Neuron (in vitro differentiated cells): ENCODE measurements around the gene LRRC27.

Source experiments
- H2AFZ ChIP-seq: one replicate; pipeline ENCODE4 v1.6.1; 2013; ENCODE audit warnings: low read depth, mild to moderate bottlenecking, inconsistent platforms, low read length, moderate library complexity
- H3K27me3 ChIP-seq: one replicate; pipeline ENCODE4 v1.6.1; 2013; ENCODE audit warnings: low read length; ENCODE audit not compliant: insufficient read depth
- H3K36me3 ChIP-seq: one replicate; pipeline ENCODE4 v1.6.1; 2013; ENCODE audit warnings: low read length; ENCODE audit not compliant: insufficient read depth
- H3K4me1 ChIP-seq: one replicate; pipeline ENCODE4 v1.6.1; 2013; ENCODE audit warnings: low read length; ENCODE audit not compliant: insufficient read depth
- H3K4me3 ChIP-seq: 2 replicates; pipeline ENCODE4 v1.5.1; 2013; ENCODE audit warnings: mild to moderate bottlenecking, low read length, moderate library complexity
- H3K9me3 ChIP-seq: one replicate; pipeline ENCODE4 v1.6.1; 2013; ENCODE audit warnings: low read length

Gene LRRC27

DNA sequence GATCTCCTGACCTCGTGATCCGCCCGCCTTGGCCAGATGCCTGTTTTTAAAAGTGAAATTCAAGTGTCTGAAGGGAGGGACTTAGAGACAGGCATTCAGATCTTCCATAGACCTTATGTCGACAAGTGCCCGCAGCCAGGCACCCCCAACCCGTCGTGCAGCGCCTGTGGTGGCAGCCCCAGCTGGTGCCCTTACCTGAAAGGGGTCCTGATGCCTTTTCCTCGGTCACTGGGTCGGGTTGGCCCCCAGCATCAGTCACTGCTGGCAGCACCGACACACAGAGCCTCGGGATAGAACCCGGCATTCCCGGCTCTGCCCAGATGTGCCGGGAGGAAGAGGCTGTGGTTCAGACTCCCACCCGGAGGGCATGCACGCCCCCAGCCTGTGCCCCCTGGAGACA is 23.3 kb downstream of the LRRC27 start:
- Histone ChIP-seq H3K27me3 (no peaks in the 10 kb centered on the region), H2AFZ (no peak overlapping the region), H3K36me3 (no peaks in the 10 kb centered on the region), H3K4me3 (no peak overlapping the region), H3K9me3 (no peaks in the 10 kb centered on the region), H3K4me1 (no peaks in the 10 kb centered on the region)

GRCh38 chr10:132355754-132356153 is 23.8 kb downstream of the LRRC27 start:
- H3K36me3 ChIP-seq: no peaks in the 10 kb centered on the region
- no peak overlapping the region for H2AFZ ChIP-seq
- H3K4me3 ChIP-seq: no peak overlapping the region
- no peaks in the 10 kb centered on the region for H3K9me3 ChIP-seq
- no peaks in the 10 kb centered on the region for H3K27me3 ChIP-seq
- H3K4me1 ChIP-seq: no peaks in the 10 kb centered on the region

DNA sequence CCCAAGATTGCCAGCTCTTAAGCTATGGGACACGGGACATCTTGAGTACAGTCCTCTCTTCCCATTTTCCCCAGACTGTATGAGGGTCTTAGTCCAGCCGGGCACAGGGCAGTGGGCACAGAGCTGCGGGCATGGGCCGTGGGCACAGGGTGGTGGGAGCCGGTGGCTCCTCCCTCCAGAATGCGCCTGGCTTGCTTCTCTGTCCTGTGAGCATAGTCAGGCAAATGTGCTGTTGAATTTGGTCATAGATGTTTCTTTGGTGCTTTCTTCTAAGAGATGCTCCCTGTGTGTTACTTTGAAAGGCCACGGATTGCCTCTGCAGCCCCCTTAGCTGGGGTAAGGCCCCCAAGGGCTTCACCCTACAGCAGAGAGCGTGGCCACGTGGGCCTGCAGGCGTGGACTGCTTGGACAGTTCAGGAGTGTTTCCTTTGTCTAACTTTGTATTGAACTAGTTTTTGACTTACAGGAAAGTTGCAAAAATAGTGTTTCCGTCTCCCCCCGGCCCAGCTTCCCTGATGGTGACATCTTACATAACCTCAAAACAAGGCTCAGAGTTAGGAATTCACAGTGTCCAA is 24.7 kb downstream of the LRRC27 start:
- Histone ChIP-seq H3K9me3 (no peaks in the 10 kb centered on the region), H3K36me3 (peaks cover 2% of the 10 kb centered on the region), H3K4me3 (no peak overlapping the region), H3K4me1 (no peaks in the 10 kb centered on the region), H3K27me3 (no peaks in the 10 kb centered on the region), H2AFZ (no peak overlapping the region)

DNA sequence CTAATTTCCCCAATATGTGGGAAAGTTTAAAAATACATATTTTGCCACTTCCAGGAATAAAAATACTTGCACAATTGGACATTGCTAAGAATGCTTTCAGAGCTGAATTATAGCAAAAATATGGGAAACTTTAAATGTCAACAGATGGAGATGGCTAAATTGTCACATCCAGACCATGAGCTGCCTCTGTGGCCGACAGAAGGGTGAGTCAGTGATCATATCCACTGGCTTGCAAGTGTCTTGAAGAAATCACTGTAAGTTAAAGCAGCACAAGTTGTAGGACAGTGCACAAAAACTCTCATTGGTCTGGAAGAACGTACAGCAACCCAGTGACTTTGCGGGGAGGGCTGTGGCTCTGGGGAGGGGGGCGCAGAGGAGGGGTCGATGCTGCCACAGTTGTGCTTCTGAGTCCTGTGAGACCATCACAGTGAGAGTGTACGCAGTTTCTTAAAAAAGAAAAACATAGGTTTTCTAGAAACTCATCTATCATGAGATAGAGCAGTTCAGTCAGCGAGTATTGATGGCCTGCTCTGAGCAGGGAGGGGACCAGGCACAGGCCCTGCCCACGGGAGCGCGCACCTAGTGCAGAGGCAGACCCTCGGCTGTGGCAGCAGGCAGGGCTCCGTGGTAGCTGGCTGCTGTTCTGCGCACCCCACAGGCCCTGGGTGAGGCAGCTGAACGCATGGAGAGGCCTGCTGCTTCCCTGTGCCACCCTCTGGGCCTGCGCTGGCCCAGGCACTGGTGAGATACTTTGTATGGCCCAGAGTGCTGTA is 25.5 kb downstream of the LRRC27 start:
- Histone ChIP-seq H2AFZ (no peak overlapping the region), H3K27me3 (no peaks in the 10 kb centered on the region), H3K4me1 (no peaks in the 10 kb centered on the region), H3K4me3 (no peak overlapping the region), H3K36me3 (peaks cover 7% of the 10 kb centered on the region), H3K9me3 (no peaks in the 10 kb centered on the region)

DNA sequence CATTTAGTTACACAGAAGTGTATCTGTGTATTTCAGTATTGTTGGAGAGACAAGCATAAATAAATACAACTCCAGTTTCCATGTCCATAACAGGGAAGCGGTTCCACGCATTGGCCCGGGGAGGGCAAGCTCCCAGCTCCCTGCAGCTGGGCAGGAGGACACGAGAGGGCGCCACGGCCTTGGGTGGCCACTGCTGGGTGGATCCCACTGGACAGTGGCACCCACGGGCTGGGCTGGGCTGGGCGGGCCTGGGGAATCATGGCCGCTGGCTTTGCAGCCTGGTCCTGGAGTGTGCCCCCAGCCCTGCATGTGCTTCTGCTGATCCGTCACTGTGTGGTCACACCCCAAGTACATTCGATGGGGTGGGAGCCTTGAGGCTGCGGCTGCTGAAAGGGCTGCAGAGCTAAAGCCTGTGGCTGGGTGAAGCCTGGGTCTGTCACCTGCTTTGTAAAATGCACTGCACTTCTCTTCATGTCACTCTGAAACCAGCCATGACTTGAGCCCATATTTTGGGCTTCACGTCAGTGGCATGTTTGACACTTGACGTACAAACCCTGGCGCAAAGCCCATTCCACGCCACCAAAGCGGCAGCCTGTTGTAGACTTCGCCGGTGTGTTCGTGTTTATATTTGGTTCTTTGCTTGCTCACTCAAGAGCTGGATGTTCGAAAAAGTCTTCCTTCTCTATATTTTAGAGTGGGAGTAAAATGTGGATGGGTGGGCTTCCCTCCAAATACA is 27.5 kb downstream of the LRRC27 start:
- no peaks in the 10 kb centered on the region for H3K27me3 ChIP-seq
- no peaks in the 10 kb centered on the region for H3K9me3 ChIP-seq
- no peak overlapping the region for H2AFZ ChIP-seq
- H3K4me3 ChIP-seq: no peak overlapping the region
- H3K36me3 ChIP-seq: peaks cover 10% of the 10 kb centered on the region
- H3K4me1 ChIP-seq: no peaks in the 10 kb centered on the region

DNA sequence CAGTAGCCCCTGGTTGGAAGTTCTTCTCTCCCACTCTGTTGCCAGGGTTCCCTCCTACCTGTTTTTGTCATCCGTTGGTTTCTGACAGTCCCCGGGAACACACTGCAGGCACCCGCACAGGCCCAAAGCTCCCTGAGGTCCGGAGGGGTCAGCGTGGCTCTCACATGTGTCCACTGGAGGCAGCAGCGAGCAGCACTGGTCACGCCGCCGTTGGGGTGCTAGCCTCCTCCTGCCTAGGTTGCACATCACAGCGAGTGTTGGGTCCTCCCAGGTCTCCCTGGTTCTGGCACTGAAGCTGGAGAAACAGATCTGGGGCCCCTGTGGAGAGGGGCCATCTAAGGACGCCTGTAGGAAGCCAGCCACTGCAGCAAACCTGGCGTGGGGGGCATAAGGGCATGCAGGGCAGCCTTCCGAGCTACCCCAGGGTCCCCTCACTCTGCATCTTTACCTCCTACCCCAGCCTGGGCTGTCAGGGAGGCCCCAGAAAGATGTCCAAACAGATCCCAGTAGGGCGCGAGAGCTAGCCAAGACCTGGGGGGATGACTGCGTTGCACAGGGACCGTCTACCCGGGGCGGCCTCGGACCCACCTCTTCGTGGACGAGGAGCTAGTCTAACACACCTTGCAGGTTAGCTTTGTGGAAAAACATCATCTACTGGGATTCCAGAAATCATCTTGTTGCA is 28.9 kb downstream of the LRRC27 start:
- no peak overlapping the region for H3K4me3 ChIP-seq
- H3K36me3 ChIP-seq: peaks cover 12% of the 10 kb centered on the region
- no peak overlapping the region for H2AFZ ChIP-seq
- H3K27me3 ChIP-seq: no peaks in the 10 kb centered on the region
- H3K4me1 ChIP-seq: no peaks in the 10 kb centered on the region
- no peaks in the 10 kb centered on the region for H3K9me3 ChIP-seq

- no peaks in the 10 kb centered on the region for H3K9me3 ChIP-seq
- peaks cover 19% of the 10 kb centered on the region for H3K36me3 ChIP-seq
- H3K4me3 ChIP-seq: no peak overlapping the region
- no peak overlapping the region for H2AFZ ChIP-seq
- no peaks in the 10 kb centered on the region for H3K4me1 ChIP-seq
- no peaks in the 10 kb centered on the region for H3K27me3 ChIP-seq
These were observed 29.6 kb downstream of the LRRC27 start for GRCh38 chr10:132361581-132362101.

- no peak overlapping the region for H2AFZ ChIP-seq
- H3K4me1 ChIP-seq: no peaks in the 10 kb centered on the region
- no peak overlapping the region for H3K4me3 ChIP-seq
- peaks cover 24% of the 10 kb centered on the region for H3K36me3 ChIP-seq
- H3K9me3 ChIP-seq: no peaks in the 10 kb centered on the region
- no peaks in the 10 kb centered on the region for H3K27me3 ChIP-seq
These were observed 30.2 kb downstream of the LRRC27 start for GRCh38 chr10:132362151-132362611.

- no peaks in the 10 kb centered on the region for H3K27me3 ChIP-seq
- H2AFZ ChIP-seq: no peak overlapping the region
- no peaks in the 10 kb centered on the region for H3K9me3 ChIP-seq
- H3K4me1 ChIP-seq: no peaks in the 10 kb centered on the region
- H3K4me3 ChIP-seq: no peak overlapping the region
- H3K36me3 ChIP-seq: peaks cover 24% of the 10 kb centered on the region
These were observed 31.4 kb downstream of the LRRC27 start for GRCh38 chr10:132363376-132363775.

GRCh38 chr10:132363921-132364593 is 32.1 kb downstream of the LRRC27 start:
- no peaks in the 10 kb centered on the region for H3K4me1 ChIP-seq
- H2AFZ ChIP-seq: no peak overlapping the region
- H3K36me3 ChIP-seq: peaks cover 24% of the 10 kb centered on the region
- no peaks in the 10 kb centered on the region for H3K27me3 ChIP-seq
- H3K4me3 ChIP-seq: no peak overlapping the region
- no peaks in the 10 kb centered on the region for H3K9me3 ChIP-seq

DNA sequence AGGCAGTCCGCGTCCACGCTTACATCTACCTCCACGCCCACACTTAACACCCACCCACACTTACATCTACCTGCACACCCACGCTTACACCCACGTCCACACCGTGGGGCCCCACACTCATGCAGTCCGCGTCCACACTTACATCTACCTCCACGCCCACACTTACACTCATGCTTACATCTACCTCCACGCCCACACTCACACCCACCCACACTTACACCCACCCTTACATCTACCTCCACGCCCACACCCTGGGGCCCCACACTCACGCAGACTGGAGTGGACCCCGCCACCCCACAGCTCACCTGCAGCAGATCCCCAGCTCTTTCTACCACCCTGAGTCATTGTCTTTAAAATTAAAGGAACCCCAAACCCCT is 32.6 kb downstream of the LRRC27 start:
- no peaks in the 10 kb centered on the region for H3K27me3 ChIP-seq

GRCh38 chr10:132365102-132365501 is 33.1 kb downstream of the LRRC27 start:
- H3K36me3 ChIP-seq: peaks cover 24% of the 10 kb centered on the region
- H3K27me3 ChIP-seq: no peaks in the 10 kb centered on the region
- H3K9me3 ChIP-seq: no peaks in the 10 kb centered on the region
- no peak overlapping the region for H2AFZ ChIP-seq
- no peak overlapping the region for H3K4me3 ChIP-seq
- H3K4me1 ChIP-seq: no peaks in the 10 kb centered on the region

More for the DNA sequence above, 32.6 kb downstream of the LRRC27 start:
- H3K36me3 ChIP-seq: peaks cover 24% of the 10 kb centered on the region
- no peak overlapping the region for H2AFZ ChIP-seq
- no peaks in the 10 kb centered on the region for H3K4me1 ChIP-seq
- no peak overlapping the region for H3K4me3 ChIP-seq
- no peaks in the 10 kb centered on the region for H3K9me3 ChIP-seq
